ENCODE results near the gene KLK7.
"Not testable (repeated sequence)": the region's sequence is repeated elsewhere in the genome, so short reads cannot be mapped to it uniquely, and the experiment has no call there.

KLK7 gene

GRCh38 chr19:50974702-50975556 lies 8.8 kb downstream of the KLK7 start:
- DNase-seq = no peak

DNA sequence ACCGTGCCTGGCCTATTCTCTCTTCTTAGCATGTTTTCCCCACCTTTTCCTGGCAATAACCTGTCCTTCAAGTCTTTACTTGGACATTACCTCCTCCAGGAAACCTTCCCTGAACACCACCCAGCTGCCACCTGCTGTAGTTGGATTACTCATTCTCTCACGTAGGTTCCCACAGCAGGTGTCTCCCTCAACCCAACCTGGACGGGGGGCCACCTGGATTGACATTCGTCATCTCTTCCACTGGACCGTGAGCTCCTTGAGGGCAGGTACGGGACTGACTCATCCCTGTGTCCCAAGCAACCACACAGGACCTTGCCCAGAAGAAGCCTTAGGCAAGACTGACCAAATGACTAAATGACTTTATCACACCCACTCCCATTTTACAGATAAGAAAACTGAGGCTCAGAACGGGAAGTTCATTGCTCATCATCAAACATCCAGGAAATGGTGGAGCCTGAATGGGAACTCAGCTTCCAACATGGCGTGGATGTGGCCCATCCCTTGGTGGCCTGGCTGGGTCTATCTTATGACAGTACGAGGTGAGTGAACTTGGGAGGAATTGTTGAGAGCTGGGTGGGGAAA lies 10.8 kb downstream of the KLK7 start:
- no peak for DNase-seq

DNA sequence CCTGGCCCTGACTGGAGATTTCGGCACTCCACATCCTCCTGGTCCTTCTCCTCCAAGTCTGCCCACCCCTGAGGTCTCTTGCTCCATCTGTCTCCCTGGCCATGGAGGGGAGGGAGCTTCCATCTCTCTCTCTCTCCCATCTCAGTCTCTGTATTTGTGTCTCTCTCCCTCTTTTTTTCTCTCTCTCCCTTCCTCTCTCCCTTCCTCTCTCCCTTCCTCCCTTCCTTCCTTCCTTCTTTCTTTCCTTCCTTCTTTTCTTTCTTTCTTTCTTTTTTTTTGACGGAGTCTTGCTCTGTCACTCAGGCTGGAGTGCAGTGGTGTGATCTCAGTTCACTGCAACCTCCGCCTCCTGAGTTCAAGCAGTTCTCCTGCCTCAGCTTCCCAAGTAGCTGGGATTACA lies 13.9 kb downstream of the KLK7 start:
- DNase-seq = not testable (repeated sequence)

DNA sequence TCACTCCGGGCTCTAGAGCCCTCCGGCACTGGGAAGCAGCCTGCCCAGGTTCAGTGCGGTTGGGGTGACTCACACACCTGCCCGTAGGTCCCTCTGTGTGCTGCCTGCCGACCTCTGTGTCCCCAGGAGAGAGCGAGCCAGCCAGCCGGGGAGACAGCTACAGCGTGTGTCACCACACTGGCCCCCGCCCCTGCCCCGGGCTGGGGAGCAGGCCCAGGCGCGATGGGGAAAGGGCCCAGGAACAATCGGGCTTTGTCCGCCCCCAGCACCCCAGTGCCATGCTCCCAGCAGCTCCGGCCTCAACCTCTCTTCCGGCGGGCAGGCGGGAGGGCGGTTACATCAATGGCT lies 14.3 kb downstream of the KLK7 start, which contains the start of gene KLK6:
Gene KLK6 (minus strand): TSS at position 179 of the 348 bp plus-strand sequence. CDS start 1,487 bp downstream, outside the sequence.
- no peak for DNase-seq

- no peak for DNase-seq
Observed at GRCh38 chr19:50968716-50969412, 14.9 kb downstream of the KLK7 start.

GRCh38 chr19:50967929-50968715 lies 15.6 kb downstream of the KLK7 start:
- no peak for DNase-seq

- DNase-seq = no peak
Observed at GRCh38 chr19:50964266-50964665, 19.5 kb downstream of the KLK7 start.

GRCh38 chr19:50963381-50963780 lies 20.3 kb downstream of the KLK7 start:
- DNase-seq = no peak

DNA sequence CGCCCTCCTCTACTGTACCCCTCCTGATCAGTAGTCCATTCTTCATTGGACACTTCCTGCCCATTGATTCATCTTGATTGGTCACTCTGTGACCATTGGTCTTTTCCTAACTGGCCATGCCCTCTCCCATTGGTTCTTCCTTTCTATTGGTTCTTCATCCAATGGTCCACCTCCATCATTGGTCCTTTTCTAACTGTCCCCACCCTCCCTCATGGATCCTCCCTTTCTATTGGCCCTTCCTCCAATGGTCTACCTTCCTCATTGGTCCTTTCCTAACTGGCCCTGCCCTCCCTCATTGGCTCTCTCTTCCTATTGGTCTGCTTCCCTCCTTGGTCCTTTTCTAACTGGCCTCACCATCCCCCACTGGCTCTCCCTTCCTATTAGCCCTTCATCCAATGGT lies 21.5 kb downstream of the KLK7 start:
- no peak for DNase-seq

GRCh38 chr19:50959731-50960500 lies 23.8 kb downstream of the KLK7 start:
- no peak for DNase-seq

DNA sequence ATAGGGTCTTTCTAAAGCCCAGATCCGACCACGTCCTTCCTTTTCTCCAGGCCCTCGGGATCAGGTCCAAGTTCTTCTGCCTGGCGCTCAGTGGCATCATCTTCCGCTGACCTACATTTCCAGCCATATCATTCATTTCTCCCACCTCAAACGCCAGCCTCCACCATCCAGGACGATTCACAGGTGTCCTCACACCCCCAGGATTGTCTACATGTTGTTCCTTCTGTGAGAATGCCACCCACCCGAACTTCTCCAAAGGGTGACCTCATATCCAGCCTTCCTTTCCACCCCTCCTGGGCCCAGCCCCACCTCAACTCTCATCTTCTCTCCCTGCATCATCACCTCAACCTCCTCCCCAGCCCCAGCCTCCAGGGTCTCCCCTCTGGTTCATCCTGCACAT lies 26.1 kb downstream of the KLK7 start:
- no peak for DNase-seq

DNA sequence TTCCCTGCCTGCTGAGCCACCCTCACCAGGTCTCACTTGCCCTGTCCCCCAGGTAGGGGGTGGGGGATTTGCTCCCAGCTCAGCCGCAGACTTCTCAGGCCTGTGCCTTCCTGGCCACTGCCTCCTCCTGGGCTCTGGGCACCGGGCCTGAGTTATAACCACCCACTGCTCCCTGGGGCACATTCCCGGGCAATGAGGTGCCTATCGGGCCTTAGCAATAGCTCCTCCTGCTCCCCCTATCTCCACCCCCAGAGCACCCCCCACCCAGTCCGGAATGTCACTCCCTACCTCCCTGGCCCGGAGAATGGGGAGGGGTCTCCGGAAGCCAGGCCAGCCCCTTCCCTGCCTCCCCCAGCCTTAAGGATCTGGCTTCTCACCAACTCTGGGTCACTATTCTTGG lies 30.8 kb downstream of the KLK7 start, which contains the start of gene KLK5:
Gene KLK5 (minus strand): TSS at position 129 of the 400 bp plus-strand sequence. CDS start 381 bp downstream, outside the sequence.
- DNase-seq = no peak

GRCh38 chr19:50949861-50950260 lies 33.9 kb downstream of the KLK7 start:
- DNase-seq = no peak

- DNase-seq = no peak
Observed at GRCh38 chr19:50947123-50947522, 36.6 kb downstream of the KLK7 start.

GRCh38 chr19:50944795-50945194 lies 38.9 kb downstream of the KLK7 start:
- no peak for DNase-seq

DNA sequence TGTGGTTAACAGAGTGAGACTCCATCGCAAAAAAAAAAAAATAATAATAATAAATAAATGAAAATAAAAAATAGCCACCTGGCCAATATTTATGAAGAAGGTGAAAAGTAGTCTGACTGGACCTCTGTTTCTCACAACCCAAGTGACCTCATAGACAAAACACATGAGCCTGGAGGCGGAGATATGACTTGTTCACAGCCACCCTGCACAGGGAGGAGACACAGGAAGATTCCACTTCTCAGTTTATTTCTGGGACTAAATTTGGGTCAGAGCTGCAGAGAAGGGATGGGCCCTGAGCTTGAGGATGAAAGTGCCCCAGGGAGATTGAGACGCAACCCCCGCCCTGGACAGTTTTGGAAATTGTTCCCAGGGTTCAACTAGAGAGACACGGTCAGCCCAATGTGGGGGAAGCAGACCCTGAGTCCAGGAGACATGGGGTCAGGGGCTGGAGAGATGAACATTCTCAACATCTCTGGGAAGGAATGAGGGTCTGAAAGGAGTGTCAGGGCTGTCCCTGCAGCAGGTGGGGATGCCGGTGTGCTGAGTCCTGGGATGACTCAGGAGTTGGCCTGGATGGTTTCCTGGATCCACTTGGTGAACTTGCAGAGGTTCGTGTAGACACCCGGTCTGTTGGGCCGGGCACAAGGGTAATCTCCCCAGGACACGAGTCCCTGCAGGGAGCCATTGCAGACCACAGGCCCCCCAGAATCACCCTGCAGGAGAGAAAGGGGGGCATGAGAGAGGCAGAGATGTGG lies 40.5 kb downstream of the KLK7 start:
- DNase-seq = no peak

DNA sequence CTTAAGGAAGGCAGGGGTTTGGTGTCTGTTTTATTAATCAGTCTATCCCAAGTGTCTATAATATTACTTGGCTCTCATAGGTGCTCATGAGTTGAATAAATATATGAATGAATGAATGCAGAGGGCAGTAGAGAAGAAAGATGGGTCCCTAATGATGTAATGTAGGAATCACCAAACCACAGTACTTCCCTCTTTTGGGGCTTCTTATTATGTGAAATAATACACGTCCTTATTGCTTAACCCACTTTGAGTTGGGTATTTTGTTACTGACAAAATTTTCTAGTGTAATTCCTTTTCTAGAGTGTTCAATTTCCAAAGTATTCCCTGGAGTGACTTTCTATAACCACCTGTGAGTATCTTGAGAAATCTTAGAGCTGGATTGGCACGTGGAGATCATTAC lies 44.1 kb downstream of the KLK7 start:
- DNase-seq = no peak

DNA sequence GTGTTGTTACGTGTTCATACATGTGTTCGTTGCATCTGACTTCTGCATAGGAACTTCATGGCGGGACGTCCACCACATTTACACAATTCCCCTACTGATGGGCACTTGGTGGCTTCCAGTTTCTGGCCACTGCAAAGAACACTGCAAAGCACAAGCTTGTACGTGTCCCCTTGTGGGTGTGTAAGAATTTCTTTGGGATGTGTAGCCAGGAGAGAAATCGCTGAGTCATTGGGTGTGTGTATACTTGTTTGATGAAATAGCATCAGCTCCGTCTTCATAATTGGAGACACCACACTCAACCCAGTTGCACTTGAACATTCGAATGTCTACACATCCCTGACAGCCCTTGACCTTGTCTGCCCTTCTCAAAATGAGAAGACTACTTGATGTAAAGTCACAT lies 50.1 kb downstream of the KLK7 start:
- no peak for DNase-seq

- DNase-seq = no peak
Observed at GRCh38 chr19:50932690-50933083, 51.0 kb downstream of the KLK7 start.

- DNase-seq = no peak
Observed at GRCh38 chr19:50932018-50932689, 51.6 kb downstream of the KLK7 start.

DNA sequence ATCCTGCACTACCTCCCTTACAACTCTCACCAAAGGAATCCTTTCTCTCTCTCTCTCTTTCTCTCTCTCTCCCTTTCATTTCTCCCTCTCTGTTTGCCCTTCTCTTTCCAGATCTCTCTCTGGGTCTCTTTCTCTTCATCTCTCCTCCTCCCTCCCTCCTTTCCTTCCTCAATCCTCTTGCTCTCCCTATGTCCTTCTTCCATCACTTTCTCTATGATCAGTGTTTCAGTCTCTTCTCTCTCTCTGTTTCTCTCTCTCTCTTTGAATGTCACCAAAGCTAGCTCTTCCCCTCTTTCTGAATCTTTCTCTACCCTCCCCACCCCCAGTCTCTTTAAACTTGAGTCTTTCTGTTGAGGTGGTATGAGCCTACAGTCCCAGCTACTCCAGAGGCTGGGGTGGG lies 52.7 kb downstream of the KLK7 start:
- no peak for DNase-seq

Measured in NCI-H1417 treated with DMSO at 0.1 percent for 48 hours (cell line).